ENCODE measurements around the gene TRIM21. TPM values are rescaled to one million over a fixed set of nuclear protein-coding genes. Genes with fewer than 3 reads are reported as not detected.
A peak's percentile ranks its signal among the peaks of the same experiment; 100 is the strongest.

The TRIM21 gene
- total and polyA plus RNA-seq, 9 of the 15 experiments (the other 6 are each of a cell fraction or from before 2014, with no cell fraction given): 9.2 to 21.1 (median 10.8) TPM

- no TSS peak for BruUV-seq (replicated peaks)
- no peak for DNase-seq (ENCODE audit: extremely low read depth in 1 of 4, low spot score in 3 of 4)
- Histone ChIP-seq H3K4me2 (ENCODE audit: insufficient read depth, low read length) (no peak overlapping the region), H3K9me1 (ENCODE audit: control insufficient read depth, insufficient read depth, low read length) (no peaks in the 10 kb centered on the region), H3K9me3 (replicated peaks; ENCODE audit: control insufficient read depth, insufficient read depth, low read depth, low read length) (no peaks in the 10 kb centered on the region), H3K9ac (ENCODE audit: insufficient read depth in 1 of 2, low read depth in 2 of 2, low read length in 2 of 2) (no peak overlapping the region), H3K27me3 (ENCODE audit: control insufficient read depth in 2 of 2, insufficient read depth in 2 of 2, low read length in 2 of 2) (peaks cover 2 to 9% of the 10 kb centered on the region in 2 experiments; a peak in 3 of 5 replicates), H3K4me1 (replicated peaks in 1 of 2; ENCODE audit: control insufficient read depth in 2 of 2, insufficient read depth in 2 of 2, low read length in 2 of 2) (no peaks in the 10 kb centered on the region), H4K20me1 (replicated peaks; ENCODE audit: control insufficient read depth, insufficient read depth, low read length) (no peaks in the 10 kb centered on the region), H3K4me3 (no peak overlapping the region), H3K27ac (ENCODE audit: extremely low read depth, low read depth, low read length) (no peak overlapping the region), H3K79me2 (ENCODE audit: control insufficient read depth, insufficient read depth, low read length) (no peaks in the 10 kb centered on the region), H2AFZ (ENCODE audit: low read depth, low read length) (no peak overlapping the region), H3K36me3 (ENCODE audit: control insufficient read depth, insufficient read depth, low read length) (no peaks in the 10 kb centered on the region)
- ChIA-PET CTCF (ENCODE audit: low intra/inter-chr PET ratio) (no interaction called here), POLR2A (interaction anchor here (0.9 kb wide), 1 partner anchor 10 kb away, joined by 3 read pairs; no protein-coding TSS in a partner anchor)
- intact Hi-C loops (cut with micrococcal nuclease): no loop called here
- in situ Hi-C loops (cut with MboI): no loop called here
- ATAC-seq: no peak
- no peak for FAIRE-seq
- WGBS (ENCODE audit: insufficient coverage, low coverage, missing lambda C conversion rate): 0% methylated on average over 1 of the region's 1 CpG
- TF ChIP-seq ZNF232 (CRISPR knock-in tag; IDR thresholded peaks at IDR 0.05) (no peak), TCF7 (IDR thresholded peaks at IDR 0.05; ENCODE audit: borderline replicate concordance) (no peak), CC2D1A (IDR thresholded peaks at IDR 0.05) (no peak), ZNF740 (CRISPR knock-in tag; IDR thresholded peaks at IDR 0.05) (no peak), ZNF740 (tag; IDR thresholded peaks at IDR 0.05) (no peak), MCM3 (IDR thresholded peaks at IDR 0.05) (no peak), RFX5 (IDR thresholded peaks at IDR 0.05; ENCODE audit: low read depth, low read length) (no peak), GABPA (tag; conservative IDR thresholded peaks at IDR 0.05; ENCODE audit: low read depth) (no peak), GMEB1 (CRISPR knock-in tag; IDR thresholded peaks at IDR 0.05) (no peak), PREB (CRISPR knock-in tag; IDR thresholded peaks at IDR 0.05) (no peak), SIN3A (IDR thresholded peaks at IDR 0.05; ENCODE audit: borderline replicate concordance in 2 of 2, control insufficient read depth in 1 of 2, low read depth in 2 of 2, low read length in 2 of 2) (no peak), GATAD2A (IDR thresholded peaks at IDR 0.05) (no peak), C11orf30 (IDR thresholded peaks at IDR 0.05; ENCODE audit: low read depth) (peak; percentile 33; the same call in 1 of the 2 replicates), ZNF239 (CRISPR knock-in tag; IDR thresholded peaks at IDR 0.05) (no peak), XRCC3 (IDR thresholded peaks at IDR 0.05) (no peak), ZNF24 (IDR thresholded peaks at IDR 0.05) (no peak), ZNF121 (CRISPR knock-in tag; conservative IDR thresholded peaks at IDR 0.05) (no peak), PBX2 (CRISPR knock-in tag; IDR thresholded peaks at IDR 0.05; ENCODE audit: low read depth) (no peak), PBX2 (tag; conservative IDR thresholded peaks at IDR 0.05; ENCODE audit: low read depth) (no peak), ZNF316 (IDR thresholded peaks at IDR 0.05) (peak; percentile 72; the same call in 1 of the 2 replicates)
Measured at GRCh38 chr11:4416306-4416705, 22.8 kb upstream of the TRIM21 start.
